Measurements from ENCODE around the gene WNK4. TPM values are rescaled to one million over a fixed set of nuclear protein-coding genes. Genes with fewer than 3 reads are reported as not detected.
"Not testable (repeated sequence)": the region's sequence is repeated elsewhere in the genome, so short reads cannot be mapped to it uniquely, and the experiment has no call there.

Gene WNK4
- polyA plus RNA-seq (2013): 0.09 TPM

DNA sequence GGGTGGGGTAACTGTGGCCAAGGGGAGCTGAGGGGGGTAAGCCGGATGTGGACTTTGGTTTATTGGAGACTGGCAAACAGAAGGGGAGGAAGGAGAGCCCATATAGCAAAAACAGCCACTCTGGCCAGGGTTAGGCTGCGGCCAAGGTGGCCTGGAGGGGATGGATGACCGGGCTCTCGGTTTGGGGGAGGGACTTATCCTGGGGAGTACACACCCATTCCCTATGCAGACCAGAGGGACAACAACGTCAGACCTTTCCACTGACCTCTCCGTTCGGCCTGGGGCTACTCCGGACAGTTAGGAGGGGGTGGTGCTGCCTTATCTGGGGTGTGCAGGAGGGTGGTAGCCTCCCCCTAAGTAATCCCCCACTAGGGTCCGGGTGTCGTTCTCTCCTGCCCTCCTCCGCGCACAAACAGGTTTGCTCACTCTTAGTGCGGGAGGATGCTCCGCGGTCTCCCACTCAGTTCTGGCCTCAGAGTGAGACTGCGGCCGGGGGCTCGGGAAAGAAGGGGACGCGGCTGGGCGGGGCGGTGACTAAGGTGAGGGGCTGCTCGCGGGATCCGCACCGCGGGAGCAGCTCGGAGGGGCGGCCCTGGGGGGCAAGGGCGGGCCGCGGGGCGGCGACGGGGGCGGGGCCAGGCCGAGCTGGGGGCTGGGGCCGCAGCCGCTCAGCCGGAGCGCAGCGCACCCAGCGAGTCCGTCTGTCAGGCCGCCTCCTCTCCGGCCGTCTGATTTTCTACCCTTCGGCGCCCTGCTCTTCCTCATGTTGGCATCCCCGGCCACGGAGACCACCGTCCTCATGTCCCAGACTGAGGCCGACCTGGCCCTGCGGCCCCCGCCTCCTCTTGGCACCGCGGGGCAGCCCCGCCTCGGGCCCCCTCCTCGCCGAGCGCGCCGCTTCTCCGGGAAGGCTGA lies at the start of gene WNK4:
Gene WNK4, plus strand, starts transcription at position 675 of the 915 bp plus-strand sequence. Its CDS starts 89 bp downstream, at position 764.
- H3K4me1 ChIP-seq (ENCODE audit: control extremely low read depth in 1 of 4, control insufficient read depth in 4 of 4, insufficient read depth in 4 of 4, low read length in 3 of 4): peaks cover 0 to 36% (median 23%) of the 10 kb centered on the region in 4 experiments
- CTCF ChIA-PET: interaction anchor here (1.0 kb wide), 1 partner anchor 12 kb away, joined by 3 read pairs; no protein-coding TSS in a partner anchor
- 15% methylated on average over 47 of the region's 65 CpGs for WGBS (ENCODE audit: insufficient coverage)

DNA sequence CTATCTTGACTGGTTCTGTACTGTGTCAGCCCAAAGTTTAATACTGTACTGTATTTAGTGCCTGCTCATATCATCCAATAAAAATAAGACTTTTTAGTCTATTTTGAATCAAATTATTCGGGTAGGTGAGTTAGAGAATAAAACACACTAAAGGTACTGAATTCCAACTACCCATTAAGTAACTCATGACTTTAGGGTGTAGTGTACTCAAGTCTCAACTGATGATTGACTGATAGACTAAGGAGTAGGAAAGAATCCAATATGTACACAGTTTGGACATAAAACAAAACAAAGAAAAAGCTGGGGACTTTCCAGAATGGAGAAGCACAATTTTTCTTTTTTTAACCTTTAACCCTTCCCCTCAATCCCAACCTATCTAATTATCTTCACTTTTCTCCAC lies 39.7 kb upstream of the WNK4 start:
- no peaks in the 10 kb centered on the region for H3K27me3 ChIP-seq (replicated peaks in 2 of 5; ENCODE audit: control insufficient read depth in 4 of 5, insufficient read depth in 5 of 5, low read length in 4 of 5)
- H3K9me3 ChIP-seq (ENCODE audit: control extremely low read depth in 1 of 5, control insufficient read depth in 4 of 5, insufficient read depth in 2 of 5, low read depth in 1 of 5, low read length in 4 of 5): no peaks in the 10 kb centered on the region
- no peaks in the 10 kb centered on the region for H3K36me3 ChIP-seq (ENCODE audit: control insufficient read depth in 4 of 4, insufficient read depth in 4 of 4, low read length in 3 of 4)
- CTCF ChIA-PET: interaction anchor here (0.8 kb wide), 2 partner anchors 14 to 18 kb away, joined by 3 read pairs; no protein-coding TSS in a partner anchor
- H3K27ac ChIP-seq (ENCODE audit: insufficient read depth in 1 of 2, low read depth in 1 of 2, low read length in 2 of 2, poor library complexity in 1 of 2, severe bottlenecking in 2 of 2): no peak overlapping the region
- POLR2A ChIA-PET: no interaction called here
- H3K4me3 ChIP-seq (ENCODE audit: control insufficient read depth in 1 of 7, extremely low read depth in 1 of 7, insufficient read depth in 4 of 7, low read depth in 2 of 7, low read length in 6 of 7): no peak overlapping the region
- DNase-seq: no peak
- H3K4me1 ChIP-seq (ENCODE audit: control extremely low read depth in 1 of 4, control insufficient read depth in 4 of 4, insufficient read depth in 4 of 4, low read length in 3 of 4): peaks cover 3 to 13% (median 11%) of the 10 kb centered on the region in 4 experiments
- no CpG with 5 or more reads among the region's 1 CpG for WGBS (ENCODE audit: insufficient coverage)

More for the DNA sequence above, at the start of gene WNK4:
- Histone ChIP-seq H3K4me3 (ENCODE audit: control insufficient read depth in 1 of 7, extremely low read depth in 1 of 7, insufficient read depth in 4 of 7, low read depth in 2 of 7, low read length in 6 of 7) (peak within 1 kb of the TSS in 4 of 7 experiments; percentile 19 to 63 (median 58)), H3K27ac (ENCODE audit: insufficient read depth in 1 of 2, low read depth in 1 of 2, low read length in 2 of 2, poor library complexity in 1 of 2, severe bottlenecking in 2 of 2) (peak within 1 kb of the TSS in 1 of 2 experiments; percentile 54), H3K36me3 (ENCODE audit: control insufficient read depth in 4 of 4, insufficient read depth in 4 of 4, low read length in 3 of 4) (peaks cover 2 to 37% (median 24%) of the 10 kb centered on the region in 4 experiments), H3K9me3 (ENCODE audit: control extremely low read depth in 1 of 5, control insufficient read depth in 4 of 5, insufficient read depth in 2 of 5, low read depth in 1 of 5, low read length in 4 of 5) (no peaks in the 10 kb centered on the region), H3K27me3 (replicated peaks in 2 of 5; ENCODE audit: control insufficient read depth in 4 of 5, insufficient read depth in 5 of 5, low read length in 4 of 5) (peaks cover 0 to 60% (median 28%) of the 10 kb centered on the region in 5 experiments)
- POLR2A ChIA-PET: interaction anchor here (1.1 kb wide), 1 partner anchor 17 kb away, joined by 3 read pairs; no protein-coding TSS in a partner anchor
- DNase-seq: no peak

DNA sequence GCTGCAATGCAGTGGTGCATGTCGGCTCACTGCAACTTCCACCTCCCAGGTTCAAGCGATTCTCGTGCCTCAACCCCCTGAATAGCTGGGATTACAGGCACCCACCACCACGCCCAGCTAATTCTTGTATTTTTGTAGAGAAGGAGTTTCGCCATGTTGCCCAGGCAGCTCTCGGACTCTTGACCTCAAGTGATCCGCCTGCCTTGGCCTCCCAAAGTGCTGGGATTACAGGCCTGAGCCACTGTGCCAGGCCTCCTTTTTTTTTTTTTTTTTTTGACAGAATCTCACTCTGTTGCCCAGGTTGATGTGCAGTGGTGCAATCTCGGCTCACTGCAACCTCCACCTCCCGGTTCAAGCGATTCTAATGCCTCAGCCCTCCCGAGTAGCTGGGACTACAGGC lies 37.5 kb upstream of the WNK4 start:
- not testable (repeated sequence) for DNase-seq; H3K4me3 ChIP-seq (ENCODE audit: control insufficient read depth in 1 of 7, extremely low read depth in 1 of 7, insufficient read depth in 4 of 7, low read depth in 2 of 7, low read length in 6 of 7)
- CTCF ChIA-PET: interaction anchor here (0.7 to 1.9 kb wide), 6 partner anchors 11 to 29 kb away, joined by 3 to 5 read pairs (median 4); partner anchors contain the start of gene RAMP2

DNA sequence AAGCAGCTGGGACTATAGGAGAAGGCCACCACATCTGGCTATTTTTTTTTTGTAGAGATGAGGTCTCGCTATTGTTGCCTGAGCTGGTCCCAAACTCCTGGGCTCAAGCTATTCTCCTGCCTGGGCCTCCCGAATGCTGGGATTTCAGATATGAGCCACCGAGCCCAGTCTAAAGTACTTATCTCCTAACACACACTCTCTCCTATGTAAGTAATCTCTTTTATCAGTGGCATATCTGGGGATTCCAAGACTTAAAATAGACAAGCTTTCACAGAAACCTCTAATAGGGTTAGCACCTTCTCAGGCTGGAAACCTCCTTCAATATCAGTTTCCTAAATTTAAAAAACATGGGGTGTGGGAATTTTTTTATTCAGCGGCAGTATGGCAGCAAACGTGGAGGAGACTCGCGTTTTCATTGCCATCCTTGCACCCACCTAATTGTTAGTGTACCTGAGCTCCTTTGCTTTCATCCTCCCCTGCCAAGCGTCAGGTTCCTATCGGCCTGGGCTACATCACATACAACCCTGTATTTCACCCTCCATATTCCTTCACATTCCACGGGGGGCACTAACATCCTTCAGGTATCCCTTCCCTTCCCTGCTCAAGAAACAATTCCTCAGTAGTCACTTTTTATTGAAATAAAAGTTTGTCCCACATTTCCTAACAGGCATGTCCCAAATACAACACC lies 36.7 kb upstream of the WNK4 start:
- H3K36me3 ChIP-seq (ENCODE audit: control insufficient read depth in 4 of 4, insufficient read depth in 4 of 4, low read length in 3 of 4): no peaks in the 10 kb centered on the region
- CTCF ChIA-PET: interaction anchor here (0.7 to 1.9 kb wide), 5 partner anchors 12 to 30 kb away, joined by 3 to 5 read pairs (median 4); no protein-coding TSS in a partner anchor
- H3K27me3 ChIP-seq (replicated peaks in 2 of 5; ENCODE audit: control insufficient read depth in 4 of 5, insufficient read depth in 5 of 5, low read length in 4 of 5): peaks cover 0 to 4% (median 0%) of the 10 kb centered on the region in 5 experiments
- peak overlapping the region; percentile 54 to 79 for H3K27ac ChIP-seq (ENCODE audit: insufficient read depth in 1 of 2, low read depth in 1 of 2, low read length in 2 of 2, poor library complexity in 1 of 2, severe bottlenecking in 2 of 2)
- peaks cover 3 to 13% (median 11%) of the 10 kb centered on the region in 4 experiments for H3K4me1 ChIP-seq (ENCODE audit: control extremely low read depth in 1 of 4, control insufficient read depth in 4 of 4, insufficient read depth in 4 of 4, low read length in 3 of 4)
- POLR2A ChIA-PET: interaction anchor here (0.6 kb wide), 1 partner anchor 30 kb away, joined by 3 read pairs; no protein-coding TSS in a partner anchor
- peak overlapping the region; percentile 29 to 79 (median 77) for H3K4me3 ChIP-seq (ENCODE audit: control insufficient read depth in 1 of 7, extremely low read depth in 1 of 7, insufficient read depth in 4 of 7, low read depth in 2 of 7, low read length in 6 of 7)
- DNase-seq: no peak
- WGBS (ENCODE audit: insufficient coverage): 70% methylated on average over 8 of the region's 10 CpGs
- H3K9me3 ChIP-seq (ENCODE audit: control extremely low read depth in 1 of 5, control insufficient read depth in 4 of 5, insufficient read depth in 2 of 5, low read depth in 1 of 5, low read length in 4 of 5): no peaks in the 10 kb centered on the region

More for the DNA sequence above, 37.5 kb upstream of the WNK4 start:
- H3K27me3 ChIP-seq (replicated peaks in 2 of 5; ENCODE audit: control insufficient read depth in 4 of 5, insufficient read depth in 5 of 5, low read length in 4 of 5); H3K27ac ChIP-seq (ENCODE audit: insufficient read depth in 1 of 2, low read depth in 1 of 2, low read length in 2 of 2, poor library complexity in 1 of 2, severe bottlenecking in 2 of 2); H3K9me3 ChIP-seq (ENCODE audit: control extremely low read depth in 1 of 5, control insufficient read depth in 4 of 5, insufficient read depth in 2 of 5, low read depth in 1 of 5, low read length in 4 of 5); H3K36me3 ChIP-seq (ENCODE audit: control insufficient read depth in 4 of 4, insufficient read depth in 4 of 4, low read length in 3 of 4): not testable (repeated sequence)
- POLR2A ChIA-PET: interaction anchor here (0.6 kb wide), 1 partner anchor 31 kb away, joined by 3 read pairs; no protein-coding TSS in a partner anchor
- WGBS (ENCODE audit: insufficient coverage): 100% methylated on average over 8 of the region's 11 CpGs
- H3K4me1 ChIP-seq (ENCODE audit: control extremely low read depth in 1 of 4, control insufficient read depth in 4 of 4, insufficient read depth in 4 of 4, low read length in 3 of 4): peaks cover 3 to 13% (median 11%) of the 10 kb centered on the region in 4 experiments

DNA sequence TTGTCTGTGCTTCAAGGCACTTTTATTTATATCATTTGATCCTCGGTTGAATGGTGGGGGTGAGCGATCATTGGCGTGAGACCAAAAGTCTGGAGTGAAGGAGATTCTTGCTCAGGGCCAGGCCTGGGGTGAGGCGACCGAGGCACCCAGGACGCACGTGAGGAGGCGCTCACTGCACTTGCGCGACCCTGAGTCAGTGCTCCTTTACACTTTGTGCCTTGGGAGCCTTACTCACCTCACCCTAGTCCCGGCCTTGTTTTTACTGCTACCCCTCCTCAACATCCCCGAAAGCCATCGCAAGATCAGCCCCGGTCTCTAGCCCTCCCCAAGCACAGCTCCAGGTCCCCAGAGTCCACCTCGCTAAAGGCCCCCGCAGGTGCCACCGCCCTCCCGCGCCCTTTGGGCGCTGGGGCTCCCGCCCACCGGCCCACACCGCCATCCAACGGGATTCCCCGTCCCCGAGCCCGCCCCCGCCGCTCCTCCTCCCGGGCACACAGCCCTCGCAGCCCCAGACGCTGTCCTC lies 36.1 kb upstream of the WNK4 start:
- CTCF ChIA-PET: interaction anchor here (0.7 to 1.4 kb wide), 2 partner anchors 17 to 19 kb away, joined by 3 to 4 read pairs; no protein-coding TSS in a partner anchor
- WGBS (ENCODE audit: insufficient coverage): 0% methylated on average over 19 of the region's 32 CpGs
- peak overlapping the region; percentile 54 to 79 for H3K27ac ChIP-seq (ENCODE audit: insufficient read depth in 1 of 2, low read depth in 1 of 2, low read length in 2 of 2, poor library complexity in 1 of 2, severe bottlenecking in 2 of 2)

DNA sequence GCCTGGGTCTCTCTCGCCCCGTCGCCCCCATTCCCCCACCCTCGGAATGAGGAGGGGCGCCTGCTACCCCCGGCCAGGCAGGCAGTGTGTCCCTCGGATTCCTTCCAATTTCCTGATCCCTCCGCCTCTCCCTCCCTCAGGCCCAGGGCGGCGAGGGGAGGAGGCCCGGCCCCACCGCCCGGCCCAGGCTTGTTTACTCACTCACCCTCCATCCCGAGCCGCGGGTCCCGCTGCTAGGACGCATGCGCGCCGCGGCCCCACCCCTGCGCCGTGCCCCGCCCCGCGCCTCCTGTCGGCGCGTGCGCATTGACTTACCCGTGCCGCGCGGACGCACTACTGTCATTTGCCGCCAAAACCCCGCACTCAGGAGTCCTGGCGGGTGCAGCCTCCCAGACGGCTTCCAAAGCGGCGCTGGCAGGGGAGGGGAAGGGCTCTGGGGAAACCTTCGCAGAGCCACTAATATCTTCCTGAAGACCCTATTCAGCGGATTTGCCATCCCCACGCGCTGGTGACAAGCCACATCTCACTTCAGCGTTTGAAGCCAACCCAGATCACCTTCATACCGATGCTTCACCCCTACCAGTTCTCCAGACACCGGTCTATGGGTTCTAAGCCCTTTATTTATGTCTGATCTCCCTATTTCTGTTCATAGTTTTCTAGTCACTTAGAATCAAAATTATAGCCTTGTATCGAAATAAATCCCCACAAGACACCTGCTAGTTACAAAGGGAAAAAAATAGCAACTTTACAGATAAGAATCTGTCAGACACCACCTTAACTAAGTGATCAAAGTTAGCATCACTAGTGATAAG lies 35.4 kb upstream of the WNK4 start, which contains the start of gene EZH1:
Gene EZH1, minus strand, starts transcription at position 235 of the 812 bp plus-strand sequence. CDS start 16,099 bp downstream, outside the sequence.
- ChIA-PET CTCF (no interaction called here), POLR2A (no interaction called here)
- H3K27me3 ChIP-seq (replicated peaks in 2 of 5; ENCODE audit: control insufficient read depth in 4 of 5, insufficient read depth in 5 of 5, low read length in 4 of 5): peaks cover 0 to 4% (median 0%) of the 10 kb centered on the region in 5 experiments
- peak within 1 kb of the TSS; percentile 29 to 79 (median 77) for H3K4me3 ChIP-seq (ENCODE audit: control insufficient read depth in 1 of 7, extremely low read depth in 1 of 7, insufficient read depth in 4 of 7, low read depth in 2 of 7, low read length in 6 of 7)
- DNase-seq: peak; percentile 89 to 94 (median 93)
- H3K27ac ChIP-seq (ENCODE audit: insufficient read depth in 1 of 2, low read depth in 1 of 2, low read length in 2 of 2, poor library complexity in 1 of 2, severe bottlenecking in 2 of 2): peak within 1 kb of the TSS; percentile 54 to 79
- H3K9me3 ChIP-seq (ENCODE audit: control extremely low read depth in 1 of 5, control insufficient read depth in 4 of 5, insufficient read depth in 2 of 5, low read depth in 1 of 5, low read length in 4 of 5): no peaks in the 10 kb centered on the region
- peaks cover 3 to 13% (median 12%) of the 10 kb centered on the region in 4 experiments for H3K4me1 ChIP-seq (ENCODE audit: control extremely low read depth in 1 of 4, control insufficient read depth in 4 of 4, insufficient read depth in 4 of 4, low read length in 3 of 4)
- H3K36me3 ChIP-seq (ENCODE audit: control insufficient read depth in 4 of 4, insufficient read depth in 4 of 4, low read length in 3 of 4): no peaks in the 10 kb centered on the region
- WGBS (ENCODE audit: insufficient coverage): 11% methylated on average over 24 of the region's 50 CpGs

More for the DNA sequence above, 36.1 kb upstream of the WNK4 start:
- H3K27me3 ChIP-seq (replicated peaks in 2 of 5; ENCODE audit: control insufficient read depth in 4 of 5, insufficient read depth in 5 of 5, low read length in 4 of 5): peaks cover 0 to 4% (median 0%) of the 10 kb centered on the region in 5 experiments
- POLR2A ChIA-PET: no interaction called here
- H3K4me3 ChIP-seq (ENCODE audit: control insufficient read depth in 1 of 7, extremely low read depth in 1 of 7, insufficient read depth in 4 of 7, low read depth in 2 of 7, low read length in 6 of 7): peak overlapping the region; percentile 29 to 79 (median 77)
- peak in 2 of 3 donors; percentile 32 to 66 for DNase-seq
- peaks cover 3 to 13% (median 11%) of the 10 kb centered on the region in 4 experiments for H3K4me1 ChIP-seq (ENCODE audit: control extremely low read depth in 1 of 4, control insufficient read depth in 4 of 4, insufficient read depth in 4 of 4, low read length in 3 of 4)
- H3K9me3 ChIP-seq (ENCODE audit: control extremely low read depth in 1 of 5, control insufficient read depth in 4 of 5, insufficient read depth in 2 of 5, low read depth in 1 of 5, low read length in 4 of 5): no peaks in the 10 kb centered on the region
- no peaks in the 10 kb centered on the region for H3K36me3 ChIP-seq (ENCODE audit: control insufficient read depth in 4 of 4, insufficient read depth in 4 of 4, low read length in 3 of 4)
